Measurements from ENCODE around the gene ATL2. TPM values are rescaled to one million over a fixed set of nuclear protein-coding genes. Genes with fewer than 3 reads are reported as not detected.

Gene ATL2
- total RNA-seq, 2 experiments from 2014 or later: 52.8 to 54.5 TPM

GRCh38 chr2:38277245-38278116, 99.6 kb downstream of the ATL2 start:
- no peak for DNase-seq
- intact Hi-C loops (cut with micrococcal nuclease): no loop called here
- TF ChIP-seq CTCF (IDR thresholded peaks at IDR 0.05): no peak
- H3K4me1 Mint-ChIP-seq (ENCODE audit: low read depth): no peaks in the 10 kb centered on the region
- no peak overlapping the region for H3K4me3 Mint-ChIP-seq
- CTCF ChIA-PET: interaction anchor here (1.1 kb wide), 2 partner anchors 201 to 882 kb away, joined by 3 to 5 read pairs; partner anchors contain the start of gene CYP1B1
- no peaks in the 10 kb centered on the region for H3K36me3 Mint-ChIP-seq (ENCODE audit: low read depth)
- no peaks in the 10 kb centered on the region for H3K9me3 Mint-ChIP-seq
- POLR2A ChIA-PET: no interaction called here
- ATAC-seq: no peak
- no peak overlapping the region for H3K27ac Mint-ChIP-seq
- H3K27me3 Mint-ChIP-seq: no peaks in the 10 kb centered on the region

GRCh38 chr2:38274286-38275276, 102.5 kb downstream of the ATL2 start:
- ATAC-seq: peak; percentile 72
- no peak overlapping the region for H3K27ac Mint-ChIP-seq
- CTCF ChIA-PET: interaction anchor here (0.7 to 2.5 kb wide), 19 partner anchors 9 to 878 kb away, joined by 3 to 15 read pairs (median 4); partner anchors contain the start of gene CYP1B1

GRCh38 chr2:38271697-38272096, 105.4 kb downstream of the ATL2 start:
- Mint-ChIP-seq H3K36me3 (ENCODE audit: low read depth) (no peaks in the 10 kb centered on the region), H3K27me3 (no peaks in the 10 kb centered on the region), H3K27ac (no peak overlapping the region), H3K9me3 (no peaks in the 10 kb centered on the region), H3K4me3 (no peak overlapping the region), H3K4me1 (ENCODE audit: low read depth) (peaks cover under 1% of the 10 kb centered on the region)
- CTCF ChIA-PET: interaction anchor here (1.3 kb wide), 2 partner anchors 195 to 237 kb away, joined by 3 read pairs; partner anchors contain the start of gene CYP1B1
- no peak for ATAC-seq
- POLR2A ChIA-PET: no interaction called here
- intact Hi-C loops (cut with micrococcal nuclease): no loop called here
- no peak for TF ChIP-seq CTCF (IDR thresholded peaks at IDR 0.05)
- DNase-seq: no peak

More at GRCh38 chr2:38274286-38275276, 102.5 kb downstream of the ATL2 start:
- peak; percentile 47 for DNase-seq
- no peaks in the 10 kb centered on the region for H3K9me3 Mint-ChIP-seq
- no peaks in the 10 kb centered on the region for H3K36me3 Mint-ChIP-seq (ENCODE audit: low read depth)
- no peaks in the 10 kb centered on the region for H3K27me3 Mint-ChIP-seq
- TF ChIP-seq CTCF (IDR thresholded peaks at IDR 0.05): peak; percentile 56
- POLR2A ChIA-PET: no interaction called here
- intact Hi-C loops (cut with micrococcal nuclease): loop anchor here (1.0 kb wide), 1 partner anchor 292 kb away; no protein-coding TSS in a partner anchor
- H3K4me1 Mint-ChIP-seq (ENCODE audit: low read depth): no peaks in the 10 kb centered on the region
- H3K4me3 Mint-ChIP-seq: no peak overlapping the region

DNA sequence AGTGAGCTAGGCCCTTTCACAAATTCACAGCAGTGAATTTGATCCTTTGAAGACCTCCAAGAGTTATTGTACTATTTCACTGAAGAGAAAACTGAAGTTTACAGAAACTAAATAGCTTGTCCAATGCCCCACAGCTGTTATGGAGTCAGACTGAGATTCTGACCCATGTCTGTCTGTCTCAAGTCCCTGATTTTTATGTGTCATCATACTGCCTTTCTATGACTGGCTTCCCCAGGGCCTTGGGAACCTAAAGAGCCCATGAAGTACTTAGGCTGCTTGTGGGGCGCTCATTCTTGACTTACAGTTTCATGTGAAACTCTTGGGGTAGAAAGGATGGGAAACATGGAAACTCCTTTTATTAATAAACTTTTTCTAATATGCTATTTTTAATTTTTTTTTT, 107.7 kb downstream of the ATL2 start:
- ChIA-PET CTCF (interaction anchor here (1.9 kb wide), 1 partner anchor 239 kb away, joined by 6 read pairs; no protein-coding TSS in a partner anchor), POLR2A (no interaction called here)
- Mint-ChIP-seq H3K27me3 (no peaks in the 10 kb centered on the region), H3K27ac (no peak overlapping the region), H3K4me3 (no peak overlapping the region), H3K9me3 (peaks cover 5% of the 10 kb centered on the region), H3K36me3 (ENCODE audit: low read depth) (no peaks in the 10 kb centered on the region), H3K4me1 (ENCODE audit: low read depth) (peaks cover 4% of the 10 kb centered on the region)
- no peak for DNase-seq
- TF ChIP-seq CTCF (IDR thresholded peaks at IDR 0.05): no peak
- intact Hi-C loops (cut with micrococcal nuclease): no loop called here
- ATAC-seq: no peak
